Stomach (tissue), 9 donors: Measurements from ENCODE around the gene DNAJC11. TPM values are rescaled to one million over a fixed set of nuclear protein-coding genes. Genes with fewer than 3 reads are reported as not detected.

Experiments used
- DNase-seq, 2 donors: peaks; one replicate each; pipeline versions ENCODE4 v3.0.0 to v3.0.0-alpha.2; 2013 to 2019
- H3K27ac ChIP-seq, 5 donors: fragments of 200-600 bp in 4 of 5; sonication (generic) in 4 of 5; one replicate each; pipeline ENCODE4 v1.5.1; 2013 to 2019; ENCODE audit warnings: mild to moderate bottlenecking in 1 of 5, moderate library complexity in 1 of 5
- H3K27me3 ChIP-seq, 3 donors: fragments of 200-600 bp; sonication (generic); one replicate each; pipeline ENCODE4 v1.5.1; 2017 to 2019; ENCODE audit warnings: mixed run types in 1 of 3
- H3K36me3 ChIP-seq, 4 donors: fragments of 200-600 bp; sonication (generic); 1 replicate in 3 of 4; 2 replicates in 1 of 4; pipeline ENCODE4 v1.5.1; 2016 to 2019
- H3K4me1 ChIP-seq, 4 donors: fragments of 200-600 bp; sonication (generic); one replicate each; pipeline ENCODE4 v1.5.1; 2016 to 2019
- H3K4me3 ChIP-seq, 4 donors: fragments of 200-600 bp; sonication (generic) in 3 of 4; one replicate each; pipeline ENCODE4 v1.5.1; 2016 to 2019; ENCODE audit warnings: mild to moderate bottlenecking in 1 of 4
- H3K9me3 ChIP-seq, 4 donors: fragments of 200-600 bp; sonication (generic); one replicate each; pipeline ENCODE4 v1.5.1; 2016 to 2019
- EP300 ChIP-seq: sonication (generic); formaldehyde crosslinking; IDR thresholded peaks from one replicate; pipeline ENCODE4 v1.6.1; 2017; ENCODE audit warnings: antibody characterized with exemption
- POLR2A ChIP-seq, 4 donors: fragments of 450-650 bp; IDR thresholded peaks; one replicate each; pipeline ENCODE4 v1.6.1; 2016; ENCODE audit warnings: antibody characterized with exemption in 4 of 4, control low read depth in 2 of 4, mild to moderate bottlenecking in 1 of 4, moderate library complexity in 1 of 4
- POLR2AphosphoS5 ChIP-seq, 3 donors: sonication (generic); formaldehyde crosslinking; IDR thresholded peaks; one replicate each; pipeline ENCODE4 v1.6.1; 2016; ENCODE audit warnings: antibody characterized with exemption in 3 of 3
- WGBS, 5 donors: extraction: QIAGEN DNeasy Blood & Tissue Kit in 3 of 5; methylation state at CpG; one replicate each; pipeline versions ENCODE4 v1.1.5 to v1.1.7; 2013 to 2018; 5-methylcytosine and 5-hydroxymethylcytosine counted together
- intact Hi-C: fragments of 100-400 bp; cut with DNase I; formaldehyde crosslinking; loops from one replicate; pipeline ENCODE4 v1.15.1; 2023; ENCODE audit warnings: low total_unique reads
- polyA plus RNA-seq, 3 donors: library from polyadenylated mRNA; stranded (reverse); fragments of 200-250 nt; gene quantifications; one replicate each; pipeline ENCODE4 v1.2.3, GENCODE V29; 2013
- total RNA-seq, 5 donors: library from RNA; depleted of rRNA; stranded (reverse); fragments of >200 nt; gene quantifications; one replicate each; pipeline versions ENCODE4 v1.1.0 to v1.2.3, GENCODE V29; 2014 to 2016
- TF ChIP-seq, protein P1 (sequence below), 7 experiments: fragments of 450-650 bp in 4 of 7; fragments of 200-600 bp in 3 of 7; sonication (generic) in 3 of 7; IDR thresholded peaks; one replicate each; pipeline ENCODE4 v1.5.1; 2016 to 2019; ENCODE audit warnings: antibody characterized with exemption in 7 of 7, control low read depth in 2 of 7, mild to moderate bottlenecking in 1 of 7
- donor health status: healthy with polysubstance abuse.
- donor health status: Bipolar disorder and iron deficiency.
- donor health status: healthy.

The DNAJC11 gene
- total and polyA plus RNA-seq, 8 donors, result 20.0 to 93.9 (median 34.2) TPM

DNA sequence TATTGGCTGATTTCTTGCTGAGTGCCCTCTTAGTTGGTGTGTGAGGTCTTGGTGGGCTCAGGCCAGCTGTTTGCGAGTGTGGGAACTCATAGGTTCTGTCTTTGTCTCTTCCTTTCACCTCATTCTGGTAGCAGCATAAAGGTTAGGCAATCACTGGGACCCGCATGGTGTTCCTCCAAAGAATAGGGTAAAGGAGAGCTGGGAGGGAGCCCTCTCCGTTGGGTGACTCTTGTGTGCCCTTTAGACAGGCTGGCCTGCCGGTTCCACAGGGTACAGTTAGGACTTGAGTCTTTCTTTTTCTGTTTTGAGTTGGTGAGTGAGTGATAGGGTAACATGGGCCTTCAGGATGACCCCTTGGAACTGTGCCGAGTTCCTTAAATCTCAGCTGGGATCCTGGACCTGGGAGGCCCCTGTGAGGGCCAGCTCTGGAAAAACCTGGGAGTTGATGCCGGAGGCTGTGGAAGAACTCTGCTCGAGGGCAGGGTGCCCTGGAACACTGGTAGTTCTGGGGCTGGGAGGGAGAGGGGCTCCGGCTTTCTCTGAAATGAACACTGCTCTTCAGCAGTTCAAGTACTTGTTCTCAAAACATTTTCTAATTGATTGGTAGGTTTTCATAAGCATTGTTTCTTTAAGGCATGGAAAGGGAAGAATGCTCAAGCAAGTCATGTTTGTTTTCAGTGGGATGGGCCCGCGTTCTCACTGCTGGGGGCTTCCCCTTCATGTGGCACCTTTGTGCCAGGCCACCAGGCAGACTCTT is 79.0 kb downstream of the DNAJC11 start:
- Histone ChIP-seq H3K27me3 (no peaks in the 10 kb centered on the region), H3K27ac (peak overlapping the region in 1 of 5 donors; percentile 19), H3K4me3 (no peak overlapping the region), H3K4me1 (peaks cover 12 to 37% (median 24%) of the 10 kb centered on the region in 4 donors), H3K9me3 (no peaks in the 10 kb centered on the region), H3K36me3 (peaks cover 34 to 73% (median 60%) of the 10 kb centered on the region in 4 donors)
- no peak for DNase-seq
- 77 to 82% (median 82%) methylated on average over 10 of the region's 10 CpGs for WGBS, 5 donors
- no peak for TF ChIP-seq POLR2A (IDR thresholded peaks at IDR 0.05)
- TF ChIP-seq EP300, result no peak
- TF ChIP-seq, protein P1, sequence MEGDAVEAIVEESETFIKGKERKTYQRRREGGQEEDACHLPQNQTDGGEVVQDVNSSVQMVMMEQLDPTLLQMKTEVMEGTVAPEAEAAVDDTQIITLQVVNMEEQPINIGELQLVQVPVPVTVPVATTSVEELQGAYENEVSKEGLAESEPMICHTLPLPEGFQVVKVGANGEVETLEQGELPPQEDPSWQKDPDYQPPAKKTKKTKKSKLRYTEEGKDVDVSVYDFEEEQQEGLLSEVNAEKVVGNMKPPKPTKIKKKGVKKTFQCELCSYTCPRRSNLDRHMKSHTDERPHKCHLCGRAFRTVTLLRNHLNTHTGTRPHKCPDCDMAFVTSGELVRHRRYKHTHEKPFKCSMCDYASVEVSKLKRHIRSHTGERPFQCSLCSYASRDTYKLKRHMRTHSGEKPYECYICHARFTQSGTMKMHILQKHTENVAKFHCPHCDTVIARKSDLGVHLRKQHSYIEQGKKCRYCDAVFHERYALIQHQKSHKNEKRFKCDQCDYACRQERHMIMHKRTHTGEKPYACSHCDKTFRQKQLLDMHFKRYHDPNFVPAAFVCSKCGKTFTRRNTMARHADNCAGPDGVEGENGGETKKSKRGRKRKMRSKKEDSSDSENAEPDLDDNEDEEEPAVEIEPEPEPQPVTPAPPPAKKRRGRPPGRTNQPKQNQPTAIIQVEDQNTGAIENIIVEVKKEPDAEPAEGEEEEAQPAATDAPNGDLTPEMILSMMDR (IDR thresholded peaks at IDR 0.05), result no peak
- TF ChIP-seq POLR2AphosphoS5 (IDR thresholded peaks at IDR 0.05), result no peak
- intact Hi-C loops, result no loop called here

DNA sequence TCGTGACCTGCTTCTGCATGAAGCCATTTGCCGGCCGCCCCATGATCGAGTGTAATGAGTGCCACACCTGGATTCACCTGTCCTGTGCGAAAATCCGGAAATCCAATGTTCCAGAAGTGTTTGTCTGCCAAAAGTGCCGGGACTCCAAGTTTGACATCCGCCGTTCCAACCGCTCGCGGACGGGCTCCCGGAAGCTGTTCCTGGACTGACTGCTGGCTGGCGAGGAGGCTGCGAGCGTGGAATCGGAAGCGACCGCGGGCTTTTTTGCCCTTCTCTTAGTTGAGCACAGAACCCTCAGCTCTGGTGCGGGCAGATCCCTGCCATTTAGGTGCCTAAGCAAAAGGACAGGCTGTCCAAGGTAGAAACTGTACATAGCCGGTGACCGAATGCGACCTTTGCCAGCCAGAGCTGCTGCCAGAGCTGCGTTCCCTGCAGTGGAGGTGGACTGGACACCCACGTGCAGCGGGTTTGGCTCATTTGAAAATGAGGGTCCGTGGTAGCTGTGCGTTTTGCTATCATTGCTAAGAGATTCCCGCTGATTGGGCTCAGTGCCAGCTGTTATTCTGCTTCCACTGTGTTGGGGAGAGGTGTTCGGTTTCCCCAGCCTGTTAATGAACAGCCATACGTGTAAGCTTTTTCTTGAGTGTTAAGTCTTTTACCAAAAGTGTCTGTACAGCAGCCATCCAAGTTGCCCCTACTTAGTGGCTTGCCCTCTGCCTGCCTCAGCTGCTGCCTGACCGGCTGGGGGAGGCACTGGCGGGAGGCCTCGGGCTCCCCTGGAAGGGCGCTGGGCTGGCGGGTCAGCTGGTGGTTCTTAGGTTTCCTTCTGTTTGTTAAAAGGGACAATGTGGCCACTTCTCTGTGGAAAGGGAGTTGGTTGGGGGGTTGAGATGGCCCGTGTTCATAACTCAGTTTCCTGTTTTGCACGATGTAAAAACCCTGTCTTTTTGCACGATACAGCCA is 79.9 kb downstream of the DNAJC11 start:
- peaks cover 27 to 70% (median 63%) of the 10 kb centered on the region in 4 donors for H3K36me3 ChIP-seq
- 89 to 92% (median 92%) methylated on average over 40 to 41 of the region's 41 CpGs for WGBS, 5 donors

DNA sequence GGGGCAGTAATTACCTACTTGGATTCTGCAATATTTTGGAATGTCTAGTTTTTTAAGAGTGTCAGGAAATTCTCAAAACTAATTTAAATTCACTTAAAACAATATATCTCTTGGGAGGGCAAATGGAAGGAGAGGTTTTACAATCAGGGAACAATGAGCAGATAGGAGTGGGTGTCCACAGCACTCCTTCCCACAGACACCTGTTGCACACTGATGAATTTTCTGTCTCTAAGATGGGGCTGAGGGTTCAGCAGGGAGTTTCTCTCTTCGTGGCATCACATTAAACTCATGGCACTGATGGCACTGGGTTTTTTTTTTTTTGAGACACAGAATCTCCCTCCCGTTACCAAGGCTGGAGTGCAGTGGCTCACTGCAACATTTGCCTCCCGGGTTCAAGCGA is 82.6 kb downstream of the DNAJC11 start:
- peaks cover 27 to 70% (median 65%) of the 10 kb centered on the region in 4 donors for H3K36me3 ChIP-seq
- no peaks in the 10 kb centered on the region for H3K27me3 ChIP-seq
- TF ChIP-seq POLR2A (IDR thresholded peaks at IDR 0.05), result no peak
- no peak for TF ChIP-seq POLR2AphosphoS5 (IDR thresholded peaks at IDR 0.05)
- no peak for TF ChIP-seq EP300
- TF ChIP-seq, protein P1 (IDR thresholded peaks at IDR 0.05), result no peak
- intact Hi-C loops, result no loop called here
- H3K4me1 ChIP-seq, result peaks cover 5 to 31% (median 18%) of the 10 kb centered on the region in 4 donors
- DNase-seq, result no peak
- 76 to 99% (median 96%) methylated on average over 3 to 4 of the region's 4 CpGs for WGBS, 5 donors
- no peaks in the 10 kb centered on the region for H3K9me3 ChIP-seq
- H3K4me3 ChIP-seq, result no peak overlapping the region
- no peak overlapping the region for H3K27ac ChIP-seq

More for the DNA sequence above, 79.9 kb downstream of the DNAJC11 start:
- intact Hi-C loops, result no loop called here
- TF ChIP-seq POLR2A (IDR thresholded peaks at IDR 0.05), result no peak
- TF ChIP-seq POLR2AphosphoS5 (IDR thresholded peaks at IDR 0.05), result no peak
- no peak for TF ChIP-seq EP300
- TF ChIP-seq, protein P1 (IDR thresholded peaks at IDR 0.05), result no peak
- DNase-seq, result no peak
- Histone ChIP-seq H3K4me1 (peaks cover 10 to 35% (median 21%) of the 10 kb centered on the region in 4 donors), H3K4me3 (no peak overlapping the region), H3K9me3 (no peaks in the 10 kb centered on the region), H3K27me3 (no peaks in the 10 kb centered on the region), H3K27ac (no peak overlapping the region)
